ENCODE results near the gene PROCA1. TPM values are rescaled to one million over a fixed set of nuclear protein-coding genes. Genes with fewer than 3 reads are reported as not detected.

The PROCA1 gene
- total and polyA plus RNA-seq, 2 of the 13 experiments (the other 11 are each of a cell fraction or from before 2014, with no cell fraction given): 0.73 to 1.5 TPM

DNA sequence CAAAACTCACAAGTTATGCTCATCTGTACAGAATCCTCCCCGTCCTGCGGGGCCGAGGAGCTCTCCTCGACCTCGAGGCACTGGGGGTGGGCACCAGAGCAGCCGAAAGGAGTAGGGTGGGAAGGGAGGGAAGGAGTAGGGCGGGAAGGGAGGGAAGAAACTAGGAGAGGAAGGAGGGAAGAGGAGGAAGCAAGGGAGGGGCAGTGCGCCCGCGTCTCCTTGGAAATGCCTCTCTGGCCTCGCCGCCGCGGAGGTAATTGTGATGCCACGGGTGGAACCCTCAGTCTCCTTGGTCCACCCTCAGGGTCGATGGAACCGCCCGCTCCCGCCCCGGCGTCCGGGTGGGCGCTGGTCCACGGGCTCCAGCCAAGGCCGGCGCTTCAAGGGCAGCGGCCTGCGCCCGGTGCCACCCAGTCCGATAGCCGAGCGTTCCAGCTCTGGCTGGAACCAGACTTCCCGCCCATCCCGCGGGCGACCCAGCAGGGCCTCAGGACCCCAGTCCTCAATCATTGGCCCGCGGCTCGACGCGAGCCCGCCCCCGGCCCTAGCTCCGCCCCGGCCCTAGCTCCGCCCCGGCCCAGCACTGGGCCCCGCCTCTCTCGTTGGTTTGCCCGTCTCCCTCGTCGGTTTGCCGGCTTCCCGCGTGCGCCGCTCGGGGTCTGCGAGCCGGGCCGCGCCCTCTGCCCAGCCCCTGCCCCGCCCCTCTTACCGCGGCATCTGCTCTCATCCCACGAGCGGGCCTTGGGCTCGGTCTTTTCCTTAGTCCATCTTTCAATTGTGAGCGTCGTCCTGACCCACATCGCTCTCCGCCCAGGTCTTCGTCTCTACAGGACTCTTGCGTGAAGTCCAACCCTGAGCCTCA lies 596 bp downstream of the PROCA1 start (continued):
- TF ChIP-seq, protein P1, sequence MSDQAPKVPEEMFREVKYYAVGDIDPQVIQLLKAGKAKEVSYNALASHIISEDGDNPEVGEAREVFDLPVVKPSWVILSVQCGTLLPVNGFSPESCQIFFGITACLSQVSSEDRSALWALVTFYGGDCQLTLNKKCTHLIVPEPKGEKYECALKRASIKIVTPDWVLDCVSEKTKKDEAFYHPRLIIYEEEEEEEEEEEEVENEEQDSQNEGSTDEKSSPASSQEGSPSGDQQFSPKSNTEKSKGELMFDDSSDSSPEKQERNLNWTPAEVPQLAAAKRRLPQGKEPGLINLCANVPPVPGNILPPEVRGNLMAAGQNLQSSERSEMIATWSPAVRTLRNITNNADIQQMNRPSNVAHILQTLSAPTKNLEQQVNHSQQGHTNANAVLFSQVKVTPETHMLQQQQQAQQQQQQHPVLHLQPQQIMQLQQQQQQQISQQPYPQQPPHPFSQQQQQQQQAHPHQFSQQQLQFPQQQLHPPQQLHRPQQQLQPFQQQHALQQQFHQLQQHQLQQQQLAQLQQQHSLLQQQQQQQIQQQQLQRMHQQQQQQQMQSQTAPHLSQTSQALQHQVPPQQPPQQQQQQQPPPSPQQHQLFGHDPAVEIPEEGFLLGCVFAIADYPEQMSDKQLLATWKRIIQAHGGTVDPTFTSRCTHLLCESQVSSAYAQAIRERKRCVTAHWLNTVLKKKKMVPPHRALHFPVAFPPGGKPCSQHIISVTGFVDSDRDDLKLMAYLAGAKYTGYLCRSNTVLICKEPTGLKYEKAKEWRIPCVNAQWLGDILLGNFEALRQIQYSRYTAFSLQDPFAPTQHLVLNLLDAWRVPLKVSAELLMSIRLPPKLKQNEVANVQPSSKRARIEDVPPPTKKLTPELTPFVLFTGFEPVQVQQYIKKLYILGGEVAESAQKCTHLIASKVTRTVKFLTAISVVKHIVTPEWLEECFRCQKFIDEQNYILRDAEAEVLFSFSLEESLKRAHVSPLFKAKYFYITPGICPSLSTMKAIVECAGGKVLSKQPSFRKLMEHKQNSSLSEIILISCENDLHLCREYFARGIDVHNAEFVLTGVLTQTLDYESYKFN (CRISPR knock-in tag; conservative IDR thresholded peaks at IDR 0.05): peak; percentile 50
- TF ChIP-seq GABPB1 (CRISPR knock-in tag; IDR thresholded peaks at IDR 0.05) (peak; percentile 80), ZNF589 (CRISPR knock-in tag; conservative IDR thresholded peaks at IDR 0.05) (no peak), ZFY (CRISPR knock-in tag; IDR thresholded peaks at IDR 0.05) (peak; percentile 93), NR1H2 (CRISPR knock-in tag; IDR thresholded peaks at IDR 0.05; ENCODE audit: borderline replicate concordance, low read depth) (no peak), RNF2 (conservative IDR thresholded peaks at IDR 0.05; ENCODE audit: low read depth) (peak; percentile 74), POLR2A (IDR thresholded peaks at IDR 0.05; ENCODE audit: insufficient read depth in 1 of 2, low read depth in 2 of 2, low read length in 2 of 2) (peak; percentile 92 to 97), ZSCAN25 (CRISPR knock-in tag; IDR thresholded peaks at IDR 0.05) (peak; percentile 40; the same call in 1 of the 2 replicates), ZNF441 (CRISPR knock-in tag; IDR thresholded peaks at IDR 0.05; ENCODE audit: borderline replicate concordance) (peak; percentile 78), ZNF563 (CRISPR knock-in tag; IDR thresholded peaks at IDR 0.05) (peak; percentile 85; the same call in 1 of the 2 replicates), ZNF33B (CRISPR knock-in tag; IDR thresholded peaks at IDR 0.05) (peak; percentile 53; the same call in 1 of the 2 replicates), HDAC2 (CRISPR knock-in tag; IDR thresholded peaks at IDR 0.05) (peak; percentile 57; the same call in 1 of the 2 replicates), NCOA2 (CRISPR knock-in tag; IDR thresholded peaks at IDR 0.05) (no peak), HOXA7 (CRISPR knock-in tag; IDR thresholded peaks at IDR 0.05) (no peak), CBFB (CRISPR knock-in tag; IDR thresholded peaks at IDR 0.05) (peak; percentile 23; the same call in 1 of the 2 replicates)
- TF ChIP-seq, protein P2, sequence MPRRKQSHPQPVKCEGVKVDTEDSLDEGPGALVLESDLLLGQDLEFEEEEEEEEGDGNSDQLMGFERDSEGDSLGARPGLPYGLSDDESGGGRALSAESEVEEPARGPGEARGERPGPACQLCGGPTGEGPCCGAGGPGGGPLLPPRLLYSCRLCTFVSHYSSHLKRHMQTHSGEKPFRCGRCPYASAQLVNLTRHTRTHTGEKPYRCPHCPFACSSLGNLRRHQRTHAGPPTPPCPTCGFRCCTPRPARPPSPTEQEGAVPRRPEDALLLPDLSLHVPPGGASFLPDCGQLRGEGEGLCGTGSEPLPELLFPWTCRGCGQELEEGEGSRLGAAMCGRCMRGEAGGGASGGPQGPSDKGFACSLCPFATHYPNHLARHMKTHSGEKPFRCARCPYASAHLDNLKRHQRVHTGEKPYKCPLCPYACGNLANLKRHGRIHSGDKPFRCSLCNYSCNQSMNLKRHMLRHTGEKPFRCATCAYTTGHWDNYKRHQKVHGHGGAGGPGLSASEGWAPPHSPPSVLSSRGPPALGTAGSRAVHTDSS (CRISPR knock-in tag; conservative IDR thresholded peaks at IDR 0.05): 0 out of 2 replicates have a peak, but pooled peaks have one; percentile 47
- TF ChIP-seq, protein P3, sequence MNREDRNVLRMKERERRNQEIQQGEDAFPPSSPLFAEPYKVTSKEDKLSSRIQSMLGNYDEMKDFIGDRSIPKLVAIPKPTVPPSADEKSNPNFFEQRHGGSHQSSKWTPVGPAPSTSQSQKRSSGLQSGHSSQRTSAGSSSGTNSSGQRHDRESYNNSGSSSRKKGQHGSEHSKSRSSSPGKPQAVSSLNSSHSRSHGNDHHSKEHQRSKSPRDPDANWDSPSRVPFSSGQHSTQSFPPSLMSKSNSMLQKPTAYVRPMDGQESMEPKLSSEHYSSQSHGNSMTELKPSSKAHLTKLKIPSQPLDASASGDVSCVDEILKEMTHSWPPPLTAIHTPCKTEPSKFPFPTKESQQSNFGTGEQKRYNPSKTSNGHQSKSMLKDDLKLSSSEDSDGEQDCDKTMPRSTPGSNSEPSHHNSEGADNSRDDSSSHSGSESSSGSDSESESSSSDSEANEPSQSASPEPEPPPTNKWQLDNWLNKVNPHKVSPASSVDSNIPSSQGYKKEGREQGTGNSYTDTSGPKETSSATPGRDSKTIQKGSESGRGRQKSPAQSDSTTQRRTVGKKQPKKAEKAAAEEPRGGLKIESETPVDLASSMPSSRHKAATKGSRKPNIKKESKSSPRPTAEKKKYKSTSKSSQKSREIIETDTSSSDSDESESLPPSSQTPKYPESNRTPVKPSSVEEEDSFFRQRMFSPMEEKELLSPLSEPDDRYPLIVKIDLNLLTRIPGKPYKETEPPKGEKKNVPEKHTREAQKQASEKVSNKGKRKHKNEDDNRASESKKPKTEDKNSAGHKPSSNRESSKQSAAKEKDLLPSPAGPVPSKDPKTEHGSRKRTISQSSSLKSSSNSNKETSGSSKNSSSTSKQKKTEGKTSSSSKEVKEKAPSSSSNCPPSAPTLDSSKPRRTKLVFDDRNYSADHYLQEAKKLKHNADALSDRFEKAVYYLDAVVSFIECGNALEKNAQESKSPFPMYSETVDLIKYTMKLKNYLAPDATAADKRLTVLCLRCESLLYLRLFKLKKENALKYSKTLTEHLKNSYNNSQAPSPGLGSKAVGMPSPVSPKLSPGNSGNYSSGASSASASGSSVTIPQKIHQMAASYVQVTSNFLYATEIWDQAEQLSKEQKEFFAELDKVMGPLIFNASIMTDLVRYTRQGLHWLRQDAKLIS (CRISPR knock-in tag; IDR thresholded peaks at IDR 0.05): no peak

Measured in HepG2 (cell line).